ENCODE measurements around the gene PNMA1. TPM values are rescaled to one million over a fixed set of nuclear protein-coding genes. Genes with fewer than 3 reads are reported as not detected.

Gene PNMA1
- total and polyA plus RNA-seq, 2 donors (not counting 1 experiment from before 2014, with no cell fraction given) = 9.5 to 31.6 TPM

DNA sequence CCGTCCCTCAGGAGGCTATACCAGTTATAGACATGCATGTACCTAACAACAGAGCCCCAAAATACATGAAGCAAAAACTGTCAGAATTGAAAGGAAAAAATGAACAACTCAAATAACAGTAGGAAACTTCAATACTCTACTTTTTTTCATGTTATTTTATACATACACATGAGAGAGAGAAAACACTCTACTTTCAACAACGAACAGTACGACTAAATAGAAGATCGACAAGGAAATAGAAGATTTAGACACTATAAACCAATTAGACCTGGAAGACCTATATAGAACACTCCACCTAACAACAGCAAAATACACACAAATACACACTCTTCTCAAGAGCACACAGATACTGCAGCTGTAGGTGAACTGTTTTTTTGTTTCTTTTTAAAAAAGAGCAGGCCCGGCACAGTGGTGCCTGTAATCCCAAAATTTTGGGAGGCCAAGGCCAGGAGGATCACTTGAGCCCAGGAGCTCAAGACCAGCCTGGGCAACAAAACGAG lies 34.7 kb upstream of the PNMA1 start:
- Mint-ChIP-seq H3K27me3 (no peaks in the 10 kb centered on the region), H3K27ac (peak overlapping the region; percentile 82), H3K4me3 (peak overlapping the region; percentile 39), H3K9me3 (ENCODE audit: insufficient read depth) (no peaks in the 10 kb centered on the region), H3K4me1 (peaks cover 96% of the 10 kb centered on the region)
- H3K79me2 ChIP-seq (ENCODE audit: control insufficient read depth, insufficient read depth, low read length) = peaks cover 100% of the 10 kb centered on the region
- intact Hi-C loops (cut with micrococcal nuclease) = no loop called here
- H4K20me1 ChIP-seq (ENCODE audit: control insufficient read depth, insufficient read depth, low read length, poor library complexity, severe bottlenecking) = peaks cover 99% of the 10 kb centered on the region
- TF ChIP-seq EZH2 (IDR thresholded peaks at IDR 0.05; ENCODE audit: borderline replicate concordance, insufficient read depth, low read depth, low read length, poor library complexity, severe bottlenecking) = no peak
- TF ChIP-seq, protein P1, sequence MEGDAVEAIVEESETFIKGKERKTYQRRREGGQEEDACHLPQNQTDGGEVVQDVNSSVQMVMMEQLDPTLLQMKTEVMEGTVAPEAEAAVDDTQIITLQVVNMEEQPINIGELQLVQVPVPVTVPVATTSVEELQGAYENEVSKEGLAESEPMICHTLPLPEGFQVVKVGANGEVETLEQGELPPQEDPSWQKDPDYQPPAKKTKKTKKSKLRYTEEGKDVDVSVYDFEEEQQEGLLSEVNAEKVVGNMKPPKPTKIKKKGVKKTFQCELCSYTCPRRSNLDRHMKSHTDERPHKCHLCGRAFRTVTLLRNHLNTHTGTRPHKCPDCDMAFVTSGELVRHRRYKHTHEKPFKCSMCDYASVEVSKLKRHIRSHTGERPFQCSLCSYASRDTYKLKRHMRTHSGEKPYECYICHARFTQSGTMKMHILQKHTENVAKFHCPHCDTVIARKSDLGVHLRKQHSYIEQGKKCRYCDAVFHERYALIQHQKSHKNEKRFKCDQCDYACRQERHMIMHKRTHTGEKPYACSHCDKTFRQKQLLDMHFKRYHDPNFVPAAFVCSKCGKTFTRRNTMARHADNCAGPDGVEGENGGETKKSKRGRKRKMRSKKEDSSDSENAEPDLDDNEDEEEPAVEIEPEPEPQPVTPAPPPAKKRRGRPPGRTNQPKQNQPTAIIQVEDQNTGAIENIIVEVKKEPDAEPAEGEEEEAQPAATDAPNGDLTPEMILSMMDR (IDR thresholded peaks at IDR 0.05) = no peak
- peak overlapping the region; percentile 12 for H3K9ac ChIP-seq (ENCODE audit: low read length)
- 100% methylated on average over 1 of the region's 6 CpGs for WGBS (ENCODE audit: insufficient coverage)
- no peaks in the 10 kb centered on the region for H3K27me3 ChIP-seq (replicated peaks in 1 of 4; ENCODE audit: control extremely low read depth in 1 of 4, control insufficient read depth in 3 of 4, insufficient read depth in 4 of 4, low read length in 3 of 4)
- CTCF ChIA-PET = interaction anchor here (0.7 to 17.2 kb wide), 6 partner anchors 10 to 76 kb away, joined by 3 to 220 read pairs (median 30); no protein-coding TSS in a partner anchor
- no peak for ATAC-seq (ENCODE audit: low read depth)
- H3K4me2 ChIP-seq (replicated peaks; ENCODE audit: low read depth, low read length, poor library complexity, severe bottlenecking) = peak overlapping the region; percentile 32
- no peak for DNase-seq
- no peak overlapping the region for H3K4me3 ChIP-seq (ENCODE audit: control extremely low read depth in 1 of 5, extremely low read depth in 1 of 5, insufficient read depth in 1 of 5, low read depth in 2 of 5, low read length in 4 of 5)
- POLR2A ChIA-PET = interaction anchor here (1.8 kb wide), 1 partner anchor 11 kb away, joined by 12 read pairs; a partner anchor contains a TSS
- no peaks in the 10 kb centered on the region for H3K9me3 ChIP-seq (ENCODE audit: control extremely low read depth in 1 of 3, control insufficient read depth in 2 of 3, insufficient read depth in 1 of 3, low read length in 2 of 3)
- H3K36me3 ChIP-seq (replicated peaks in 1 of 2; ENCODE audit: control extremely low read depth in 1 of 2, control insufficient read depth in 1 of 2, extremely low read depth in 1 of 2, insufficient read depth in 2 of 2, low read length in 1 of 2) = peaks cover 0 to 16% of the 10 kb centered on the region in 2 experiments
- H2AFZ ChIP-seq (ENCODE audit: insufficient read depth, low read depth, low read length, poor library complexity, severe bottlenecking) = no peak overlapping the region
- H3K4me1 ChIP-seq (ENCODE audit: control insufficient read depth in 2 of 2, insufficient read depth in 2 of 2, low read length in 2 of 2) = peaks cover 98 to 99% of the 10 kb centered on the region in 2 donors
- peak overlapping the region; percentile 9 to 69 for H3K27ac ChIP-seq (ENCODE audit: low read length in 2 of 2)
